Effector memory CD8-positive, alpha-beta T cell (primary cell): ENCODE results near the gene PROK1.

Experiments used
- ATAC-seq: fragments of 150-1000 bp; cut with Tn5 transposase; replicated peaks from 2 replicates; pipeline ENCODE4 v1.10.0; 2021; ENCODE audit warnings: mild to moderate bottlenecking, moderate library complexity
- DNase-seq, 3 experiments: peaks; one replicate each; pipeline ENCODE4 v3.0.0; 2021
- H3K27ac Mint-ChIP-seq, 2 donors: one replicate each; pipeline ENCODE4 v1.8.0; 2022; ENCODE audit warnings: mild to moderate bottlenecking in 2 of 2, mixed read lengths in 2 of 2, moderate library complexity in 2 of 2
- H3K27me3 Mint-ChIP-seq, 2 donors: one replicate each; pipeline ENCODE4 v1.8.0; 2022; ENCODE audit warnings: mixed read lengths in 2 of 2
- H3K36me3 Mint-ChIP-seq: one replicate; pipeline ENCODE4 v1.8.0; 2022; ENCODE audit warnings: mild to moderate bottlenecking, moderate library complexity, mixed read lengths; ENCODE audit not compliant: insufficient read depth
- H3K4me1 Mint-ChIP-seq, 2 donors: one replicate each; pipeline ENCODE4 v1.8.0; 2022; ENCODE audit warnings: low read depth in 2 of 2, mixed read lengths in 2 of 2
- H3K4me3 Mint-ChIP-seq, 2 donors: one replicate each; pipeline ENCODE4 v1.8.0; 2022; ENCODE audit warnings: mild to moderate bottlenecking in 2 of 2, mixed read lengths in 2 of 2, moderate library complexity in 2 of 2
- H3K9me3 Mint-ChIP-seq, 2 donors: one replicate each; pipeline ENCODE4 v1.8.0; 2022; ENCODE audit warnings: mixed read lengths in 2 of 2

PROK1 gene

DNA sequence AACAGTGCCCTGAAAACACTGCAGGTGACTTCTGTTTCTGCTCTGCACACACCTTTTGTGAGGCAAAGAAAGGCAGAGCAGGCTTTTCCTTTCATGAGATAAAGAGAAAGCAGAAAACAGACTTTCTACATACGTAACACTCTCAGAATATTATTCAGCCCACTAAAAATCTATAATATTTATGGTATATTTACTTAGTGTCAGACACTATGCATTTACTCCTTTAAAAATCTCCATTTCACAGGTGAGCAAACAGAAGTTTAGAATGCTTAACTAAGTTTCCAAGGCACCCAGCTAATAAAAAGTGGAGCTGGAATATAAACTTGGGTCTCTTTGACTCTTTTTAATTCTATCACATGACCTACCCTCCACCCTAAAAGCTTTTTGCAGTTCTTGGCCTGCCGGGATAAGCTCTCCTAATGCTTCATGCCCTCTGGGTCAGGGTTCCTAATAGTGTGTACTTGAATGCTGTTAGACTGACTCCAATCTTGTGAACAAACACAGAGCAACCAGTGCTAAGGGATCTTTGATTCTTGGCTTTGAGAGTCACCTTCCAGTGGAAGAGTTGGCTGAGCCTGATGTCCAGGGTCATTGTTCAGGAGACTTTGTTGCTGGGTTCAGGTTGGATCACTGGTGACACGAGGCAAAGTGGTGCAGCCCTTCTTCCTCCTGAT lies 27.2 kb downstream of the PROK1 start:
- Mint-ChIP-seq H3K4me3 (no peak overlapping the region), H3K36me3 (no peaks in the 10 kb centered on the region), H3K27ac (no peak overlapping the region), H3K9me3 (no peaks in the 10 kb centered on the region), H3K27me3 (peaks cover 5 to 44% of the 10 kb centered on the region in 2 donors), H3K4me1 (peaks cover 0 to 3% of the 10 kb centered on the region in 2 donors)
- DNase-seq (no peak), ATAC-seq (no peak)

DNA sequence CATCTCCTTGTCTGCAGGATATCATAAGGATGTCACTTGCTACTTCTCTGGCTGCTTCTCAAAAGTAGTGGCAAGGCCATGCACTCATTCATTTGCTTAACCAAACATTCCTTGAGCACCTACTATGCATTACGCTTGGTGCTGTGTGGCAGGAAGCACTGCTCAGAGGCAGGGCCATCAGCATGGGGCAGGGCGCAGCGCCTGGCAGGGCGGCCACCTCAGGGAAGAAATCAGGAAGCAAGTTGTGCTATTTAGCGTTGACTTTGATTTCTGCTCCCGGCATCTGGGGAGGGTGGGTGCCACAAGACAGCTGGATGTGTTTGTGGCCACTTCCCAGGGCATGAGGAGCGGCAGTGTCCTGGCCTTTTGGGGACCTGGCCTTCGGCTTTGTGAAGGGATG lies 27.9 kb downstream of the PROK1 start:
- Mint-ChIP-seq H3K4me3 (no peak overlapping the region), H3K4me1 (peaks cover 0 to 9% of the 10 kb centered on the region in 2 donors), H3K9me3 (no peaks in the 10 kb centered on the region), H3K27me3 (peaks cover 13 to 44% of the 10 kb centered on the region in 2 donors), H3K36me3 (no peaks in the 10 kb centered on the region), H3K27ac (no peak overlapping the region)
- ATAC-seq (no peak), DNase-seq (no peak)

- H3K4me3 Mint-ChIP-seq, result no peak overlapping the region
- H3K27me3 Mint-ChIP-seq, result peaks cover 25 to 57% of the 10 kb centered on the region in 2 donors
- no peaks in the 10 kb centered on the region for H3K36me3 Mint-ChIP-seq
- H3K4me1 Mint-ChIP-seq, result peaks cover 0 to 9% of the 10 kb centered on the region in 2 donors
- no peaks in the 10 kb centered on the region for H3K9me3 Mint-ChIP-seq
- H3K27ac Mint-ChIP-seq, result no peak overlapping the region
- DNase-seq, result no peak
- no peak for ATAC-seq
These were observed 29.6 kb downstream of the PROK1 start for GRCh38 chr1:110480356-110481096.

- no peak overlapping the region for H3K27ac Mint-ChIP-seq
- peaks cover 0 to 9% of the 10 kb centered on the region in 2 donors for H3K4me1 Mint-ChIP-seq
- H3K36me3 Mint-ChIP-seq, result no peaks in the 10 kb centered on the region
- DNase-seq (no peak), ATAC-seq (no peak)
- no peaks in the 10 kb centered on the region for H3K9me3 Mint-ChIP-seq
- H3K27me3 Mint-ChIP-seq, result peaks cover 28 to 66% of the 10 kb centered on the region in 2 donors
- no peak overlapping the region for H3K4me3 Mint-ChIP-seq
These were observed 31.1 kb downstream of the PROK1 start for GRCh38 chr1:110481968-110482623.

DNA sequence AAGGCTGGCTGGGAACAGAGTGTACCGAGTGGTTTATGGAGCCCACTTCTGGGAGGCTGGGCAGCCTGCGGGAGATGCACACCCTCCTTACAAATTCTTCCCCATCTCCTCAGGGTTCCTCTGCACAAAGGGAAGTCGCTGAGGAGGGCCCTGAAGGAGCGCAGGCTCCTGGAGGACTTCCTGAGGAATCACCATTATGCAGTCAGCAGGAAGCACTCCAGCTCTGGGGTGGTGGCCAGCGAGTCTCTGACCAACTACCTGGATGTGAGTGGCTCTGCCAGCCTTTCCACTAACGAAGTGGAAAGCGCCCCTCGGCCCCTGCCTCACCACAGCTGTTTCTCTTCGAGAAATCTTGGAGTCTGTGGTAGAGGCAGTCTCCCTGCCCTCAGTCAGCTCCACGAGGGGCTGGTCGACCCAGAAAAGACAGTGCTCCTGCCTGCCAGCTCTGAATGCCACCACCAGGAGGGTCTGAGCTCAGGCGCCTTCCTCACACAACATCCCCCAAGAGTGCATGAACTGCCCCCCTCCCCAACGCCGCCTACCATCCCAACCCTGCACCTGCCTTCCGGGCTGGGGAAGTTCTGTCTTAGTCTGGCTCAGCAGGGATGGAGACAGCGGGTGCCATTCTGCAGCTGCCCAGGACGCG lies 31.8 kb downstream of the PROK1 start:
- Mint-ChIP-seq H3K27ac (no peak overlapping the region), H3K9me3 (no peaks in the 10 kb centered on the region), H3K4me3 (peak overlapping the region in 1 of 2 donors; percentile 31), H3K36me3 (no peaks in the 10 kb centered on the region), H3K4me1 (peaks cover 0 to 9% of the 10 kb centered on the region in 2 donors), H3K27me3 (peaks cover 35 to 66% of the 10 kb centered on the region in 2 donors)
- DNase-seq, result no peak
- ATAC-seq, result no peak

GRCh38 chr1:110483308-110483685 lies 32.3 kb downstream of the PROK1 start:
- no peak for ATAC-seq

GRCh38 chr1:110484801-110485200 lies 33.9 kb downstream of the PROK1 start:
- no peaks in the 10 kb centered on the region for H3K9me3 Mint-ChIP-seq
- peaks cover 38 to 62% of the 10 kb centered on the region in 2 donors for H3K27me3 Mint-ChIP-seq
- no peak overlapping the region for H3K27ac Mint-ChIP-seq
- DNase-seq (no peak), ATAC-seq (no peak)
- no peak overlapping the region for H3K4me3 Mint-ChIP-seq
- H3K36me3 Mint-ChIP-seq, result no peaks in the 10 kb centered on the region
- peaks cover 0 to 9% of the 10 kb centered on the region in 2 donors for H3K4me1 Mint-ChIP-seq

More at GRCh38 chr1:110483308-110483685, 32.3 kb downstream of the PROK1 start:
- Mint-ChIP-seq H3K27ac (no peak overlapping the region), H3K4me1 (peaks cover 0 to 9% of the 10 kb centered on the region in 2 donors), H3K9me3 (no peaks in the 10 kb centered on the region), H3K36me3 (no peaks in the 10 kb centered on the region), H3K4me3 (peak overlapping the region in 1 of 2 donors; percentile 31), H3K27me3 (peaks cover 38 to 69% of the 10 kb centered on the region in 2 donors)
- no peak for DNase-seq

GRCh38 chr1:110485725-110486124 lies 34.8 kb downstream of the PROK1 start:
- Mint-ChIP-seq H3K4me3 (no peak overlapping the region), H3K36me3 (no peaks in the 10 kb centered on the region), H3K27me3 (peaks cover 38 to 57% of the 10 kb centered on the region in 2 donors), H3K27ac (no peak overlapping the region), H3K4me1 (peaks cover 0 to 9% of the 10 kb centered on the region in 2 donors), H3K9me3 (no peaks in the 10 kb centered on the region)
- no peak for DNase-seq
- ATAC-seq, result no peak

DNA sequence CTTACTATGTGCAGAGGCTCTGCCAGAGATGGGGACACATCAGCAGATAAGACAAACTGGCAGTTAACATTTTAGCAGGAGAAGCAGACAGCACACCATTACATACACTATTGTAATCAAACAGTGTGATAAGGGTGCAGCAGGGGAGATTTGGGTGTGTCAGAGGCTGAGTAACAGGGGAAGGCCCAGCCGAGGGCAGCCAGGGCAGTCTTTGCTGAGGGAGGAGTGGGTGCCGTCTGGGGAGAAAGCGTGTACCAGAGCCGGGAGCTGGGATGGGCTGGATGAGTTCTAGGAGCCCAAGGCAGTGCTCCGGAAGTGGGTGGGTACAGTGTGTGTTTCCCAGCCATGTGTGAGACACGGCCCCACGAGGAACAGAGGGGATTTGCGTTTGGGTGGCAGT lies 36.8 kb downstream of the PROK1 start:
- DNase-seq (no peak), ATAC-seq (no peak)
- Mint-ChIP-seq H3K4me3 (no peak overlapping the region), H3K9me3 (no peaks in the 10 kb centered on the region), H3K27me3 (peaks cover 38 to 57% of the 10 kb centered on the region in 2 donors), H3K27ac (no peak overlapping the region), H3K36me3 (no peaks in the 10 kb centered on the region), H3K4me1 (peaks cover 0 to 9% of the 10 kb centered on the region in 2 donors)

- no peaks in the 10 kb centered on the region for H3K36me3 Mint-ChIP-seq
- no peak for ATAC-seq
- peaks cover 0 to 6% of the 10 kb centered on the region in 2 donors for H3K4me1 Mint-ChIP-seq
- H3K9me3 Mint-ChIP-seq, result no peaks in the 10 kb centered on the region
- peaks cover 37 to 52% of the 10 kb centered on the region in 2 donors for H3K27me3 Mint-ChIP-seq
- H3K4me3 Mint-ChIP-seq, result no peak overlapping the region
- DNase-seq, result no peak
- H3K27ac Mint-ChIP-seq, result no peak overlapping the region
These were observed 37.2 kb downstream of the PROK1 start for GRCh38 chr1:110488161-110488560.

DNA sequence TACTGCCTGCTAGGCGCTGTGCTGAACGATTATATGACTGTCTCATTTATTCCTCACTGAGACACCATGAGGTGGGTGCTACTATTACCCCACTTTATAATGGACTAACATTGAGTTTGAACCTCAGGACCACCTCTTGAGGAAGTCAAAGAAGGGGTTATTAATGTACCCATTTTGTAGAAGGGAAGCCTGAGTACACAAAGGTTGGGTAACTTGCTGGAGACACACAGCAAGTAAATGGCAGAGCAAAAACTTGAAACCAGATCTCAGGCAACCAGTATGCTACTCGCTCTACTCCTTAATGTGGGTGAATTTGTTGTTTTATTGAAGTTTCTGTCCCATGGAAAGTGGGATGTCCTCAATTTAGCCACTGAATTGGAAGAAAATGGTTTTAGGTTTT lies 37.9 kb downstream of the PROK1 start:
- Mint-ChIP-seq H3K9me3 (no peaks in the 10 kb centered on the region), H3K4me3 (no peak overlapping the region), H3K27ac (no peak overlapping the region), H3K4me1 (no peaks in the 10 kb centered on the region), H3K36me3 (no peaks in the 10 kb centered on the region), H3K27me3 (peaks cover 30 to 45% of the 10 kb centered on the region in 2 donors)
- DNase-seq, result no peak
- no peak for ATAC-seq

DNA sequence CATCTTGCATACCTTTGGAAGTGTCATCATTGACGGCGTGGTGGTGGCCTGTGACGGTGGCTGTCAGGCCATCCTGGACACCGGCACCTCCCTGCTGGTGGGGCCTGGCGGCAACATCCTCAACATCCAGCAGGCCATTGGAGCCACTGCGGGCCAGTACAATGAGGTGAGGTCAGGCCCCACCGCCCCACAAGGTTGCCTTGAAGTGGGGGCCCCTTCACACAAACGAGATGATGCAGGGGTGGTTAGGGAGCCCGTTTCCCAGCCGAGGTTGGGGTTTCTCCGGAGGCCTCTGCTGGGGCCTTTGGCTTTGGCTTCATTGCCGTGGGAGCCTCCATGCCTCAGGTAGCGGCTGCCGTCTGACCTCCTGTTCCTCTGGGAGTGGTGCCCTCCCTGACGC lies 38.5 kb downstream of the PROK1 start:
- Mint-ChIP-seq H3K4me3 (no peak overlapping the region), H3K4me1 (no peaks in the 10 kb centered on the region), H3K36me3 (no peaks in the 10 kb centered on the region), H3K27me3 (peaks cover 25 to 40% of the 10 kb centered on the region in 2 donors), H3K27ac (no peak overlapping the region), H3K9me3 (no peaks in the 10 kb centered on the region)
- ATAC-seq, result no peak
- no peak for DNase-seq

DNA sequence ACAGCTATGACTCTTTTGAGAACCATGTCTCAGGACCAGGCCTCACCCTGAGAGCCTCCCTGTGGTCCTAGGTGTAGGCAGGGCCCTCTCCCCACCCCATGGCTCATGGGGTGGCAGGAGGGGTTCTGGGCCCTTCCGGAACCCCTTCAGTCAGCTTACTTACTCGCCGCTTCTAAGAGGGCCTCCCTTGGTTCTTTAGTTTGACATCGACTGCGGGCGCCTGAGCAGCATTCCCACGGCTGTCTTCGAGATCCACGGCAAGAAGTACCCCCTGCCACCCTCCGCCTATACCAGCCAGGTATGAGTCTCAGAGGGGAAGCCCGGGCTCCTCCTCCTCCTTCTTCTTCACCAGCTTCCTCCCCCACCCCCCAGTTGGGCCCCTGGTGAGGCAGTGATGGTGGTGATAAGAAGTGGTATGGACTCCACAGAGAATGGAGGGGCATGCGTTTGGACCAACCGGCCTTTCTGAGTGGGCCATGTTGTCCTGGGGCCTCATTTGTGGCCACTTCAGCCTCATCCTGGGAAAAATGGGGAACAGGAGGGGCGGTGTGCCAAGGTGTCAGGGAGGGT lies 39.1 kb downstream of the PROK1 start:
- ATAC-seq (no peak), DNase-seq (no peak)
- Mint-ChIP-seq H3K27me3 (peaks cover 22 to 33% of the 10 kb centered on the region in 2 donors), H3K9me3 (no peaks in the 10 kb centered on the region), H3K4me3 (no peak overlapping the region), H3K4me1 (no peaks in the 10 kb centered on the region), H3K27ac (no peak overlapping the region), H3K36me3 (no peaks in the 10 kb centered on the region)
